Measurements from ENCODE around the gene GALNT16.
"Not testable (repeated sequence)": the region's sequence is repeated elsewhere in the genome, so short reads cannot be mapped to it uniquely, and the experiment has no call there.

Gene GALNT16

DNA sequence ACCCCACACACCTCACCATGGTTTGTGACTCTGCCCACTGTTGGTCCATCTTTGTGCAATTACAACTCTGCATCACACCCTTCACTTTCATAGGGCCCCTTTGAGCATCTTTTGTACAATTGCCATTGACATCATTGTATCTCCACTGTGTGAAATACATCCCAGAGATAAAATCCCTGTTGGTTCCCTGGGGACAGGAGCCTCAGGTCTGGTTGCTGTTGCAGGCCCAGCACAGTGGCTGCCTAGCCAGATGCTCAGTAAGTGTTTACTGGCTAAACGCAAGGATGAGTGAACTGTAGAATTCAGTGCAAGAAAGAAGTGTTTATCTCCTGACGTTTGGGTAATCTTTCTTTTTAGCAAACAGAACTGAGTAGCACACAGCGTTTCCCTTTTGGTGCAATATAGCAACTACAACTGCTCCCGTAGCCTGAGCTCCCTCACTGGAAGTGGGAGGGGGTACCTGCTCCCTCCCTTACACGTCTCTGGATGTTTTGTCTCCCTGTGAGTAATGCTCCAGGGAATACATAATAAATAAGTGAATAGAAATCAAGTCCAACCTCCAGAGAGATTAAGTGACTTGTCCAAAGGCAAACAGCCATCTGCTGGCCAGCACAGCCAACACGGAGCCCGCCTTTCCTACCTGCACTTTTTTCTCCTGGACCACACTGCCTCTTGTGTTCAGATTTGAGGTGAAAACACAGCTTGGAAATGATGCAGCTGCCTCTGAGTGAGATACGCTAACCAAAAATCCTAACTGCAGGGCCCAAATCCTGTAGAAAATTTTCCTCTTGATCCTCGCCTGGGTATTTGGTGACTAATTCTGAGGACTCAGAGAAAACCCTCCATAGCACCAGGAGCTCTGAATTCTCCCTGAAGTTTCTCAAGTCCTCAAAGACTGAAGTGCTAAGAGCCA is 27.4 kb downstream of the GALNT16 start:
- no peak for DNase-seq

DNA sequence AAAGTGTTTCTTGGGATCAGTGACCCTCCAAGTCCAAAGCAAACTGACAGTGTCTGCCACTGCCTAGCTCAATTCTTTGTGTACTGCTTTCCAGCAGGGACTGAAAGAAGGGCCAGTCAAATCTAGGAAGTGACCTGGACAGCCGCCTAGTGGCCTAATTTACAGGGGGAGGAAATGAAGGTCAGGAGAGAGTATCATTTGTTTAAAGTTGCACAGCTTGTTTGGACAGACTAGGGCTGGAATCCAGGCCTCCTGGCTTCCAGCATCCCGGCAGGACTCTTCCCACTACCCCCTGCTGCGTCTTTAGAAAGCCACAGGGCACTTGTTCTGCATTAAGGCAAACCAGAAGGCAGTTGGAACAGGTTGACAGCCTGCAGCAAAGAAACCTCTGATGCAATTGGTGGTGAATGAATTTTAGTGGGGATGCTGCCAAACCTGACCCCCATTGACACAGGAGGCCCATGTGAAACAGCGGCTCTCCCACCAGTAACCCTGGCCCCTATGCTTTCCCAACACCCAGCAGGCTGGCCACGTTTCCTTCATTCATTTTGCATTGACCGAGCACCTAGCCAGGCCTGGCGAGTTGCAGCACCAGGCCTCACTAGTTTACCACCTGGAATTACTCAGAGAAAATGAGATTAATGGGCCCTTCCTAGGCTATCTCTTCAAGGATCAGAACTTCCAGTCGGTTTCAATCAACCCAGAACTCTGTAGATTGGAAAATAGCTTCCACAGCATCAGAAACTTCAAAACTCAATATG is 28.2 kb downstream of the GALNT16 start:
- DNase-seq, result no peak

DNA sequence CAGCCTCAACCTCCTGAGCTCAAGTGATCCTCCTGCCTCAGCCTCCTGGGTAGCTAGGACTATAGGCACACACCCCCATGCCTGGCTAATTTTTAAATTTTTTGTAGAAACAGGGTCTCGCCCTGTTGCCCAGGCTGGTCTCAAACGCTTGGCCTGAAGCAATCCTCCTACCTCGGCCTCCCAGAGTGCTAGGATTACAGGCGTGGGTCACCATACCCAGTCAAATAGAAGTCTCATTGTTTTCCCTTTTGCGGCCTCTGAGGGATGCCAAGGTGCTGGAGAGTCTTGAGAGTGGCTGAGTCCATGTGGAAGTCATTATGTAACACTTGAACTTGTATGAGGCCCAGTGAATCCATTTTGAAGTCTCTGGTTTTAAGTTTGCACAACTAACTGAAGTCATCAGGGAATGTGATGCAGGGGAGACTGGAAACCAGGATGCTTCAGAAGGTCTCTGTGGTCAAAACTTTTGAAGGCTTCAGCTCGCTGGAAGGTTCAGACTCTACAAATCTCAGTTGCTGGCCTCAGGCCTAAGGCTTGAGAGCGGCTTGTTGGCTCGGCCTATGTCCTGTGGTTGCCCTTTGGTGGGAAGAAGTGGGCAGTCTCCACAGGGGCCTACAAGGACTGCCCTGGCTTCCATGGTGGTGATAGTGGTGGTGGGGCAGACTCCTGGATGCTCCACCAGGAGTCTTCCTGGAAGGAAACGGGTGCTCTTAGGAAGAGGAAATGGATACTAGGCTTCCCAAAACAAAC is 29.2 kb downstream of the GALNT16 start:
- no peak for DNase-seq

DNA sequence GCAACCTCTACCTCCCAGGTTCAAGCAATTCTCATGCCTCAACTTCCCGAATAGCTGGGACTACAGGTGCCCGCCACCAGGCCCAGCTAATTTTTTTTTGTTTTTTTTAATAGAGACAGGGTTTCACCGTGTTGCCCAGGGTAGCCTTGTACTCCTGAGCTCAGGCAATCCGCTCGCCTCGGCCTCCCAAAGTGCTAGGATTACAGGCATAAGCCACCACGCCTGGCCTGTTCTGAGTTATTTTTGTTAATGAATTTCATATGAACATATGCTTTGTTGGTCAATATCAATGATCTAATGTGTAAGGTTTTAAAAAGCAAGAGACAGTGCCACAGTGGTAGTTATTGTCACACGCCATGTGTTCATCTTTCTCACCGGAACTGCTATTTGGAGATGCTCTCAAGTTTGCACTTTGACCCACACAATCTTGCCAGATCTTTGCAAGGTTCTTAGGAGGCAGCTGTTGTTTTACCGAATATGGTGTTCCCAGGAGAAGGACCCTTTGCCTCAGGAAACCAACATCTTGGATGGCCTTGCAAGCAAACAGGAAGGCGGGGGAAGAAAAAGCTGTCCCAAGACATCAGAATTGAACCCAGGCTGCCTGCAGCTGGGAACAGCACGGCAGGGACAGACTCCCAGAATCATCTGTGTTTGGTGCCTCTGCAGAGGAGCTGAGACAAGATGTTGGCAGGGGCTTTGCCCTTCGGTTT is 30.0 kb downstream of the GALNT16 start:
- DNase-seq, result no peak

DNA sequence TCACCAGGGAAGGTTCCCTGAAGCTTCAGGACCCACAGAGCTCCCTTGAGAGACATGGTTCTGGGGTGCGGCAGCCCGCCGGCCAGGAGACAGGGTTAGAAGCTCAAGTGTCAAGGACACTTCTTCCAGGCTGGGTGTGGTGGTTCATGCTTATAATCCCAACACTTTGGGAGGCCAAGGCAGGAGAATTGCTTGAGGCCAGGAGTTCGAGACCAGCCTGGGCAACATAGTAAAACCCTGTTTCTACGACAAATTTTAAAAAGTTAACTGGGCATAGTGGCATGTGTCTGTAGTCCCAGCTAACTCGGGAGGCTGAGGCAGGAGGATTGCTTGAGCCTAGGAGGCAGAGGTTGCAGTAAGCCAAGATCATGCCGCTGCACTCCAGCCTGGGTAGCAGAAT is 30.9 kb downstream of the GALNT16 start:
- not testable (repeated sequence) for DNase-seq

DNA sequence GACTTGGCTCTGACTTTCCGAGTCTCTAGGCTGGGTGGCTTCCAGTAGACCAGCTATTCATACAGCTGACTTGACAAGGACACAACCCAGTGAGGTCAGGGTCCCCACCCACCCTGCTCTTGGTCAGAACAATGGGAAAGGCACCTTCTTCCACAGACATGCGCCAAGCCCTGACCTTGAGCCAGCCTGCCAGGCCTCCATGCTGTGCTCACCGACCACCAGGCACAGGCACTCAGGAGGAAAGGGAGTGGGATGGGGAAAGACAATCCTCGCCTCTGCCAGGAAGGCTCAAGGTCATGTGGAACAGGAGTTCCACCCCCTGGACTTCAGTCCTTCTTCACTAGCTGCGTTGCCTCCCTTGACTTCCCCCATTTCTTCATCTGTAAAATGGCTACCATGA is 31.4 kb downstream of the GALNT16 start:
- no peak for DNase-seq

DNA sequence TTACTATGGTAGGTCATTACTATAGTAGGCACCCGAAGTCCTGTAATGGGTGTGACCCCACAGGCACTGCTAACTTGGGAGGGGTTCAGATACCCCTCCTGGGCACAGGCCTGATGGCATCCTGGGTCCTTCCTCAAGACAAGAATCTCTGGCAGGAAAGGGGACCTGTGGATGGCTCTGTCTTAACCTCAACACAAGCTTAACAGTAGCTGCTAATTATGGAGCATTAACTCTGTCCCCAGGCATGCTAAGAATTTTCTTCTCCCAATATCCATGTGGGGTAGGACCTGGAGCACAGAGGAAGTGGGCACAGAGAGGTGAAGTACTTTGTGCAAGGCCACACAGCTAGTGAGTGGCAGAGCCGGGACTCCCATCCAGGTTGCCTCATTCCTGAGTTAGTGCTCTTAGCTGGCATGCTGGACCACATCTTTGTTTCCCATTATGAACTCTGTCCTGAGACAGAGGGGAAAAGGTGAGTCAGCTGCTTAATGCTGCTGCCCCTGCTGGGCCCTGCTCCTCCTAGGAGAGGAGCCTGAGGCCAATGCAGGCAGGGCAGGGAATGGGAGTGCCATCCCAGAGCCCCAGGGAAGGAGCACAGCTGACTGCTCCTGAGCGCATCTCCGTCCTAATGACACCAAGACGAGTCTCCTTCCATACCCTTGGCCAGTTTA is 32.1 kb downstream of the GALNT16 start:
- no peak for DNase-seq

DNA sequence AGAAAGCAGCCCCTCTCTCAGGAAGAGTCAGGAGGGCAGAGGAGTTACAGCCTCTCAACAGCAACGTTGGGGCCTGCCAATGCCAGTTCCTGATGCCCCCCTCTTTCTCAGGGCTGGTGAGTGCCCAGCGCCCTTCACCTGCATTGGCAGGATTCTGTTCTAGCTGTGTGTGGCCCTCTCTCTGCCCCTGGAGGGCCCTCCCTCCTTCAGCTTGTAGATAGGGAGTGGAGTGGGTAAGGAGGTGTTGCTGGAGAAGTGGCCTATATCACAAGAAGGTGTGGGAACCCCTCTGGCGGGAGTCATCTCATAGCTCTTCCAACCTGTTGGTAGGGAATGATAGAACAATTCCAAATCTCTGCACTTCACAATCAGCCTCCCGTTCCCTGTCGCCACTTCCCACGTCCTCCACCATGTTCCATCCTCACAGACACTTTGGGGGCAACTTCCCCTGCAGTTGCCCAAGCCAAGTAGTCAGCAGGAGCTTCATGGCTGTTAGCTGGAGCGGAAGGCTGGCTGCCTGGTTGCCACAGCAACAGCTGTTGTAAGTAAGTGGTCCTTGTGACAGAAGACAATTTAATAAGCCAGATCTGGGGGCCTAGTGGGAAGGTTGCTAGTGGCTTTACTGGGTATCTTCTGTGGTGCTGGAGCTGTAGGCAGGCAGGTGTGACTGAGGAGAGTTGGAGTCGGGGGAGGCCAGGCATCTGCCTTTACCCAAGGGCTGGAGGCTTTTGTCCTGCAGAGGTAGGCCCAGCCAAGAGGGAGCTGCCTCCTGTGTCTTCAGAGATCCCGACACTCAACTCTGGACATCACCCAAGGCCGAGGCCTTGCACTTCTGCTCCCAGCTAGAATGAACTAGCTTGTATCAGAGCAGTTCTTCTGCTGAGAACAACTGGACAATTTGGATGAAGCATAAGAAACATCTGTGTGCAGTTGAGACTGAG is 38.4 kb downstream of the GALNT16 start:
- no peak for DNase-seq

DNA sequence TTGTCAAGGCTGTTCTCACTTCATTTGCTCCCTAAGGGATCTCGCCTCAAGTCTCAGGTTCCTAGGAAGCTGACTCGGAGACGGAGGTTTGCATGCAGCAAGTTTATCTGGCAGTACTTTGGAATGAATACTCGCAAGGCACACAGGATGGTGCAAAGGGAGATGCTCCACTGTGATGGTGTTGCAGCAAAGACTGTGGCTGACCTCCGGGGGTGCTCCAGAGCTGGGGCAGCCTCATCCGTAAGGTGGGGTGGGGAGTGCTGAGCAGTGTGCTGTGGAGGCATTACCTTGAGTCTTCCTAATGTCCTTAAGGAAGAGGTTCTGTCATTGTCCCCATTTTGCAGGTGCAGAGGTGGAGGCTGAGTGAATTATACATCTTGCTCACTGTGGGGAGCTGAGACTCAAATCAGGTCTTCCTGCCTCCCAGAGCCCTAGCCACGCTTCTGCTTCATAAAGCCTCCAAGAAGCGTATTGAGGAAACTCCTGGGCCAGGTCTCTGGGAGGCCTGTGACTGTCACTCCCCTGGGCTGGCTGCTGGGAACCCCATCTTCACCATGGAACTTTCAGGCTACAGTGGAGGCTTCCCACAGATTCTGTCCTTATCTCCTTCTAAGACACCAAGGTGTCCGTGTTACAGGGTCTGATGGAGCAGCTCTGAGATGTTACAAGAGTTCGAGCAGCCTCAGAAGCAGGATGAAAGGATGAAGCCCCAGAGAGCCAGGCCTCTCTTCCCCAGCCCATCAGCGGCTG is 39.5 kb downstream of the GALNT16 start:
- no peak for DNase-seq

DNA sequence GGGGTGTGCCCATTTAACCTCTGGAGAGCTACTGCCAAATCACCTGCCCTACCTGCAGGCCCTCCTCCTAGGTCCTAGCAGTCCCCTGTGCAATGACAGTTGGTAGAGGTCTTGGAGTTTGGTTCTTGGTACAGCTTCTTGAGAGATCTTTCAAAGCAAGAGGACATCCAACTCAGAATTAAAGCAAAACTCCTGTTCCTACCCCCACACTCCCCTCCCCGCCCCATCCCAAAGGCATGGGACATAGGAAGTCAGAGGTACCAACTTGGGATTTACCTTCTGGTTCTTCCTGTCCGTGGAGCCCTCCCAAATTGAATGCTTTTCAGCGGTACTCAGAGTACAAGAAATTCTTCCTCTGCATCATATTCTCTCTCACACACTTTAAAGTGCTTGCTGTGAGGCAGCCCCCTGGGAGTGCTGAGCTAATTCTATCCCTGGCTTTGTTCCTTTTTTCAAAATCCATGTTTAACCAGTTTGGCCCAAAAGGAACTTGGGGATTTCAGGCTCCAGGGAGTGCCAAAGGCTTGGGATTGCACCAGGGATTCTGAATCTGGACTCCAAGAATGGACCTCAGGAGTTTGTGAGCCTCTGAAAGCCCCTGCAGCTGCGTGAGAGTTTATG is 40.8 kb downstream of the GALNT16 start:
- DNase-seq, result no peak

DNA sequence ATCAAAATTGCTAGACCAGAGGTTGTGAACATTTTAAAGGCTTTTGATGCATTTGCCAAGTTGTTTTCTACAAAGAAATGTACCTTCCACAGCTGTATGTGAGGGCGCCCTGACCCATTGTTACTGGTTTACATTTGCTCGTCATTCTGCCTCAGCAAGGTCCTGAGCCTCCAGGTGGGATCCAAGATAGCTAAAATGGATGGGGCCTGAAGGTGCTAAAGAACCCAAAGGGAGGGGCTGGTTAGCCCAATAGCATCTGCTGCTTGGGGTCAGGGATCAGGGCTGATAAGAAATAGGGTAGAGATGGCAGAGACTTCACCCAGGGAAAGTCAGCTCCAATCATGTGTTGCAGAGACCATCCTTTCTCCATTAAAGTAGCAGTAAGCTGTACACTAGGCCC is 43.1 kb downstream of the GALNT16 start:
- DNase-seq, result no peak

DNA sequence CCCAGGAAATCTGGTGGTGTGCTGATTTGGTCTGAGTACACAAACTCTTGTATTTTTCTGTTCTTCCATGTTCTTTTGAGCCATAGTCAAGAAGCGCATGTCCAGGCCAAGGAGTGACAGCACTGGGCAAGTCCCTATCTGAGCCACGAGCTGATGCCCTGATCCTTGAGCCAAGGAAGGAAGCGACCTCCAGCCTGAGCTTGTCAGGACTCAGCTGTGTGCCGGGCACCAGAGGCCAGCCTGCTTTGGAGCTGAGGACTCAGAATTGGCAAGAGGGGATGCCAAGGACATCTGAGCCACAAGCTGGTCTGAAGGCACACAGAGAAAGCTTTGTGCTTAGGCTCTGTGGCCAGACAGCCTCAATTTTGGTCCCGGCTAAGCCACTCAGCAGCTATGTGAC is 52.6 kb downstream of the GALNT16 start:
- no peak for DNase-seq

DNA sequence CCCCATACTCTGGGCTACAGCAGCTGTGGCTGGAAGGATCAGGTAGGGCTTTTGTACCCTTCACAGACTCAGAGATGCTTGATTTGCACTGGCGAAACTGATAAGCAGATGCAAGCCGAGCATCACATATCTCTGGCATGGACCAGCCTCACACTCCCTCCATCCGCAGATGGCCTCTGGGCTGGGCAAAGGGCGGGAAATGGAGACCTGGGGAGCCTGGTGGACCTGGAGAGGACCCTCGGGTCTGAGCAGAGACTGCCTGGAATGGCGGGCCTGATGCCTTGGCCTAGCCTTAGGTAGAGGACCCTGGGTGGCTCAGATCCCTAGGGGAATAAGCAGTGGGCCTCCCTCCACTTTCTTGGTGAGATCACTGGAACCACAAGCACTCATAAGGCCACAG is 53.2 kb downstream of the GALNT16 start:
- no peak for DNase-seq

DNA sequence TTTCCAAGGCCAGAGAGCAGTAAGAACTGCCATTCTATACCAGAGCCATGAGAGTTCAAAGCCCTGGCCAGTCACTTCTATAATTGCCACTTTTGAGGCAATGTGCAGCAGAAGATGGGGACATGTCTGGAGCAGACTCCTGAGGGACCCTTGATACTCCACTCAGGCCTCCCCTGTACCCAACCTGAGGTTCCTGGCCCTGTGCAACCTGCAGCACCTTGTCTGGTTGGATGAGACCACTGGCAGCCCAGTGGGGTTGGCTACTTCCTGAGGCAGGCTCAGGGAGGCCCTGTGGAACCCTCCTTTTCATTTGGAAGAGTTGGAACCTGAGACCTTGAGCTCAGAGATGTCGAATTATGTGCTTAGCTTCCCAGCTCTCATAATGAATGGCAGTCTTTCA is 54.4 kb downstream of the GALNT16 start:
- DNase-seq, result no peak

DNA sequence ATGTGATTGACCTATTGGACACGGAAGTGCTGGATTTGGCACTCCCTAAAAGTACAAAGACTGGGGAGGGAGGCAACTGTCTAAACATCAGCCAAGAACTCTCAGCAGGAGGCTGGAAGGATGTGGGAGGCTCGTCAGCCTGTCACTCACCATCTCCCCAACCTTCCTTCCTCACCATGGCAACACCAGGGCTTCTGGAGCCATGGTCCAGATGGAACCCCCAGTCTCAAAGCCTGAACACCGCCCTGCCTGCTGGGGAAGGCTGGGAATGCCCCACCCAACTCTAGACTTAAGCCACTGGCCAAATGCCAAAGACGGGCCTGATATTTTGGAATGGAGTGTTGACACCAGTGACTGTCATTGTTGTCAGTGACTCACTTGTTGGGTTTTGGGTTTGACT is 55.3 kb downstream of the GALNT16 start:
- no peak for DNase-seq

DNA sequence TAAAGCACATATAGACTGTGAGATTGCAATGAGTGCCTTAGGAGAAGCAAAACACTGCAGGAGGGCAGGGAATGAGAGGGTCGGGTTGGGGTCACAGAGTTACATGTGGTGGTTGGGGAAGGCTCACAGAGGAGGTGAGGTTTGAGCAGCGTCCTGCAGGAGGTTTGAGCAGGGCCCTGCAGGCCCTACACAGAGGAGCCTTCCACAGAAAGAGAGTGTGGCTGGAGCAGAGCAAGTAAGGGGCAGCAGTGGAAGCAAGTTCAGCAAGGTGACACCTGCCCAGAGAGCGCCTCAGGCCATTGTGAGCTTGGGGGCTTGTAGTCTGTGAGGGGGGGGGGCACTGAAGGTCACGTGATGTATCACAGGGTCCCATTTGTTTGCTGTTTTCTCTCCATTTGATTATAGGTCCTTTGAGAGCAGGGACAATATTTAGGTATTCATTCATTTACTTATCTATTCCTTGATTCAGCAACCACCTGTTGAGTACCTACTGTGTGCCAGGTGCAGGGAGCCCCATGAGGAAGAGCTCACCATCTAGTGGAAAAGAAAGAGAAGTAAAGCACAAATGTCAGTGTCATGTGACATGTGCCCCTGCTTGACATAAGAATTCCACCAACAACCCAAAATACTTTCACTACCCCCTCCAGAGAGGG is 56.6 kb downstream of the GALNT16 start:
- no peak for DNase-seq

DNA sequence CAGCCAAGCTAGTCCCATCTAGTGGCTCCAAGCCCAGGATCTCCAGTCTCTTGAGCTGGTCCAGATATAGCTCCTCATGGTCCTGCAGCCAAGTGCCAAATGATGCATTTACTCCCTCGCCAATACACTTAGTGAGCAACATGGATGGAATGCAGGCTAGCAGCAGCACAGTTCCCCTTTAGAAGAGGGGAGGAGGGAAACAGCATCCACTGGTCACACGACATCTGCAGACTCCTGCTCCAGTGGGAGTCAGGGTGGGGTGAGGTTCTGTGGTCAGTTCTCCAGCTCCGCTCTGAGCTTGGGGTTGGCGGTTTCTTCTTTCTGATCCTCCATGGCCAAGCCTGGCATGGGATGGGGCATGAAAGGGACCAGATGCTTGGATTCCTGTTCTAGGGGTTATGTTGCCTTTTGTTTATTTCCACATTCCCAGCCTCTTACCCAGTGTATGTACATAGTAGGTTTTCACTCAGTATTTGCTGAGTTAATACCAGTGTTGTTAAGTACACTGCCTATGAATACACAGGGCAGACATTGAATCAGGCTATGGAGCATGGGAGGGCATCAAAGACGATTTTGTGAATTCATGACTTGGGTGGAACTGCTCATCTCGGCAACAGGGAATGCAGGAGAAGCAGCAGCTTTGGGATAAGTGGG is 57.3 kb downstream of the GALNT16 start:
- DNase-seq, result no peak

DNA sequence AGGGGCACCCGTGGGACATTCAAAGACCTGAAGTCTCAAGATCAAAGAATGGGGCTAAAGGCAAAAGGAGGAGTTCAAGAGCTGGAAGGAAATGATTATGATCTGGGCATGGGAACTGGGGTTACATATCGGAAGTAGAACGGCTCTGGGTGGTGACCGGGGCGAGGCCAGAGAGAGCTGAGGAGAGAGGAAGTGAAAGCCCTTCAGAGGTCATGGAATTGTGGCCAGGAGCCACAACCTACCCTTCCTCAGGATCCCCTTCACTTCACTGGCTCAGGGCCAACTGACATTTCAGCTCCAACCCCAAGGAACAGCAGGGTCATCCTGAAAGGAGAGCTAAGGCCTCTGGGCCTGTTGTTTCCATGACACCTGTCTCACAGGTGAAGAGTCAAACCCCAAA is 57.8 kb downstream of the GALNT16 start:
- DNase-seq, result no peak

DNA sequence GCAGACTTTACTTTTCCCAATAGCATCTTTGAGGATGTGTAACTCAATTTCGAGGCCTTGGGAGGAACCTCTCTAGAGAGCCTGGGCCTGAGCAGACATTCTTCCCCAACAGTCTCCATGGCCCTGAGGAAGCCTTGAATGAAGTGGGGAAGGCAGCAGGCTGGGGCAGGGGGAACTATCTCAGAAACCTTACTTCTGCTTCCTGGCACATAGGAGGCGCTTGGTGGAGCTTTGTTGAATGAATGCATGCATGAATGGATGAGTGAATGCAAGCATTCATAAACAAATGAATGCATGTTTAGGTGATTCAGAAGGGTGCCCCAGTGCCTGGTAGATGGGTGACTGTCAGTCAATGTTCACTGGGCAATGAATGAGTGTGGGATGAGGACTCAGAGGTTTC is 58.3 kb downstream of the GALNT16 start:
- no peak for DNase-seq
